Natural killer cell (primary cell): Measurements from ENCODE around the gene PLCB4. TPM values are rescaled to one million over a fixed set of nuclear protein-coding genes. Genes with fewer than 3 reads are reported as not detected.

Experiments used
- ATAC-seq, 3 donors: fragments of 150-1000 bp in 2 of 3; fragments of 200-7000 bp in 1 of 3; cut with Tn5 transposase; 1 replicate in 1 of 3; 2 replicates in 2 of 3; pipeline ENCODE4 v1.10.0; 2021; ENCODE audit warnings: mild to moderate bottlenecking in 2 of 3, moderate library complexity in 2 of 3
- DNase-seq, 2 donors: peaks; one replicate each; pipeline versions ENCODE4 v3.0.0 to v3.0.0-alpha.2; 2013 to 2021; ENCODE audit warnings: mixed read lengths in 1 of 2
- H3K27ac ChIP-seq: one replicate; pipeline ENCODE4 v1.5.1; 2013; ENCODE audit warnings: mild to moderate bottlenecking, low read length
- H3K27me3 ChIP-seq: one replicate; pipeline ENCODE4 v1.6.1; 2013; ENCODE audit warnings: low read length; ENCODE audit not compliant: control insufficient read depth, insufficient read depth
- H3K36me3 ChIP-seq: one replicate; pipeline ENCODE4 v1.6.1; 2013; ENCODE audit warnings: low read length; ENCODE audit not compliant: control insufficient read depth, insufficient read depth
- H3K4me1 ChIP-seq: one replicate; pipeline ENCODE4 v1.6.1; 2013; ENCODE audit warnings: low read length; ENCODE audit not compliant: control insufficient read depth, insufficient read depth
- H3K4me3 ChIP-seq: one replicate; pipeline ENCODE4 v1.5.1; 2013; ENCODE audit warnings: low read length
- H3K9me3 ChIP-seq: one replicate; pipeline ENCODE4 v1.6.1; 2013; ENCODE audit warnings: low read length; ENCODE audit not compliant: control insufficient read depth, insufficient read depth
- H3K27ac Mint-ChIP-seq, 2 donors: one replicate each; pipeline ENCODE4 v1.8.0; 2022; ENCODE audit warnings: mild to moderate bottlenecking in 2 of 2, mixed read lengths in 2 of 2, moderate library complexity in 1 of 2
- H3K27me3 Mint-ChIP-seq, 2 donors: one replicate each; pipeline ENCODE4 v1.8.0; 2022; ENCODE audit warnings: low read depth in 2 of 2, mixed read lengths in 2 of 2
- H3K36me3 Mint-ChIP-seq: one replicate; pipeline ENCODE4 v1.8.0; 2022; ENCODE audit warnings: mixed read lengths
- H3K4me1 Mint-ChIP-seq, 2 donors: one replicate each; pipeline ENCODE4 v1.8.0; 2022; ENCODE audit warnings: mixed read lengths in 2 of 2
- H3K4me3 Mint-ChIP-seq: one replicate; pipeline ENCODE4 v1.8.0; 2022; ENCODE audit warnings: mild to moderate bottlenecking, moderate library complexity, mixed read lengths
- H3K9me3 Mint-ChIP-seq, 2 donors: one replicate each; pipeline ENCODE4 v1.8.0; 2022; ENCODE audit warnings: mixed read lengths in 2 of 2
- WGBS: methylation state at CpG from one replicate; pipeline ENCODE4 v1.1.7; 2013; ENCODE audit warnings: missing lambda C conversion rate; ENCODE audit not compliant: insufficient coverage; 5-methylcytosine and 5-hydroxymethylcytosine counted together
- intact Hi-C: fragments of 100-400 bp; cut with micrococcal nuclease; formaldehyde crosslinking; loops from one replicate; pipeline ENCODE4 v1.14.2; 2022
- total RNA-seq, 4 donors: library from RNA; stranded (reverse); fragments of 120-200 nt in 1 of 4; gene quantifications; one replicate each; pipeline versions ENCODE4 v1.2.3 to v1.2.4, GENCODE V29; 2013 to 2022
- TF ChIP-seq, protein P1 (sequence below): fragments of 200-600 bp; IDR thresholded peaks from one replicate; pipeline ENCODE4 v1.8.0; 2022; ENCODE audit warnings: antibody characterized with exemption

The PLCB4 gene
- total RNA-seq, 3 donors from 2014 or later (not counting 1 experiment from before 2014, with no cell fraction given): 0.05 to 0.40 TPM; not detected in 1

DNA sequence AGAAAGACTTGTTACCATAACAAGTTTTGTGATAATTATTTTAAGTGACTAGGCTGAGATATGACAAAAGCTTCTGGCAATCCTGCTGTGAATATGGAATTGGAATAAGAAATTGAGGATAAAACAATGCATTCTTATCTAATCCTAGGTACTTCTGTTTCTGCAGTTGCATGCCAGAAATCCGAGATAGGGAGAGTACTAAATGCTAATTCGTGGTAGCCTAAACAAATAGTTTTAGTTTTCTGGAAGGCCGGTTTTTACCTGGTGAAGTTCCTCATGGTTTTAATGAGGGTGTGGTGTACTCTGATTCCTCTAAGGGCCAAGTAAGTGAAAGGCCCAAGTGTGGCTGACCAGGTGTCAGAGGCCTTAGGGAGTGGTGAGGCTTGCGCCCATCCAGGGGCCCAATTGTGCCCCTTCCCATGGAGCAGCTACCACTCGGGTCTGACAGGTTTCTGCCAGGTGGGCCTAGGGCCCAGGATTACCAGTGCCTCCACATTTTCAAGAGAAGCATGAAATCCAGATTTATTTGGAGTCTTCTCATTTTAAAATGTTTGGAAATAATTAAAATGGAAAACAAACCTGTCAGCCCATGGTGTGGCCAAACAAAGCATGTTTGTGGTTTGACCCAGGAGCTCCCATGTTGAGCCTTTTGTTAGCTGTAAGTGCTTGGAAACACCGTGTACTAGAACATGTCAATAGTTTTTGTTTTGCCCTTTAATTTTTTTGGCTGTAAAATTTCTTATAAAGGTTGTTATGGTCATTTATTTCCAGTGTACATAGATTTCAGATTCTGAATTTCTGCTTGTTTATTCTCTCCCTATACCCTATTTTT lies 6.6 kb downstream of the PLCB4 start:
- H3K9me3 Mint-ChIP-seq: no peaks in the 10 kb centered on the region
- H3K27me3 Mint-ChIP-seq: peaks cover 2 to 8% of the 10 kb centered on the region in 2 donors
- H3K27me3 ChIP-seq: no peaks in the 10 kb centered on the region
- intact Hi-C loops: no loop called here
- no peaks in the 10 kb centered on the region for H3K36me3 Mint-ChIP-seq
- no peak overlapping the region for H3K4me3 ChIP-seq
- H3K9me3 ChIP-seq: no peaks in the 10 kb centered on the region
- H3K27ac ChIP-seq: no peak overlapping the region
- H3K4me1 Mint-ChIP-seq: no peaks in the 10 kb centered on the region
- 93% methylated on average over 6 of the region's 6 CpGs for WGBS
- no peaks in the 10 kb centered on the region for H3K4me1 ChIP-seq
- no peak for DNase-seq
- ATAC-seq: no peak
- no peaks in the 10 kb centered on the region for H3K36me3 ChIP-seq
- TF ChIP-seq, protein P1, sequence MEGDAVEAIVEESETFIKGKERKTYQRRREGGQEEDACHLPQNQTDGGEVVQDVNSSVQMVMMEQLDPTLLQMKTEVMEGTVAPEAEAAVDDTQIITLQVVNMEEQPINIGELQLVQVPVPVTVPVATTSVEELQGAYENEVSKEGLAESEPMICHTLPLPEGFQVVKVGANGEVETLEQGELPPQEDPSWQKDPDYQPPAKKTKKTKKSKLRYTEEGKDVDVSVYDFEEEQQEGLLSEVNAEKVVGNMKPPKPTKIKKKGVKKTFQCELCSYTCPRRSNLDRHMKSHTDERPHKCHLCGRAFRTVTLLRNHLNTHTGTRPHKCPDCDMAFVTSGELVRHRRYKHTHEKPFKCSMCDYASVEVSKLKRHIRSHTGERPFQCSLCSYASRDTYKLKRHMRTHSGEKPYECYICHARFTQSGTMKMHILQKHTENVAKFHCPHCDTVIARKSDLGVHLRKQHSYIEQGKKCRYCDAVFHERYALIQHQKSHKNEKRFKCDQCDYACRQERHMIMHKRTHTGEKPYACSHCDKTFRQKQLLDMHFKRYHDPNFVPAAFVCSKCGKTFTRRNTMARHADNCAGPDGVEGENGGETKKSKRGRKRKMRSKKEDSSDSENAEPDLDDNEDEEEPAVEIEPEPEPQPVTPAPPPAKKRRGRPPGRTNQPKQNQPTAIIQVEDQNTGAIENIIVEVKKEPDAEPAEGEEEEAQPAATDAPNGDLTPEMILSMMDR: no peak
- no peak overlapping the region for H3K27ac Mint-ChIP-seq
- no peak overlapping the region for H3K4me3 Mint-ChIP-seq

DNA sequence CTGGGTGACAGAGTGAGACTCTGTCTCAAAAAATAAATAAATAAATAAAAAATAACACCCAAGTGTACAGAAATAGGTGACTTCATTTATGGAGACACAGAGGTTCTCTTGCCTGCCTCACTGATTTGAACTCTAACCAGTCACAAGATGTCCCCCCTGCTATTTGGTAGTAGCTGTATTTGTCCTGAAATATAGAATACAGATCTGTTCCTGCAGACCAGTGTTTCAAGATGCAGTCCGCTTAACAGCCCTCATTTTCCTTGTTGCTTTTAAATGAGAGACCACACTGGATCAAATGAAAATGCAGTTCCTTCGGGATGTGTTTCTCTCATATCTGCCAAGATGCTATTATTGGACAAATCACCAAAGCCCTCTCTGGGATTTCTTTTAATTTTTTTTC lies 7.6 kb downstream of the PLCB4 start:
- Histone ChIP-seq H3K4me3 (no peak overlapping the region), H3K36me3 (no peaks in the 10 kb centered on the region), H3K4me1 (no peaks in the 10 kb centered on the region), H3K27ac (no peak overlapping the region), H3K9me3 (no peaks in the 10 kb centered on the region), H3K27me3 (no peaks in the 10 kb centered on the region)
- H3K9me3 Mint-ChIP-seq: peaks cover 2 to 3% of the 10 kb centered on the region in 2 donors
- TF ChIP-seq, protein P1: no peak
- H3K27ac Mint-ChIP-seq: no peak overlapping the region
- H3K27me3 Mint-ChIP-seq: peaks cover 0 to 5% of the 10 kb centered on the region in 2 donors
- no peak for DNase-seq
- H3K36me3 Mint-ChIP-seq: no peaks in the 10 kb centered on the region
- H3K4me3 Mint-ChIP-seq: no peak overlapping the region
- intact Hi-C loops: no loop called here
- 80% methylated on average over 2 of the region's 2 CpGs for WGBS
- no peak for ATAC-seq
- no peaks in the 10 kb centered on the region for H3K4me1 Mint-ChIP-seq

DNA sequence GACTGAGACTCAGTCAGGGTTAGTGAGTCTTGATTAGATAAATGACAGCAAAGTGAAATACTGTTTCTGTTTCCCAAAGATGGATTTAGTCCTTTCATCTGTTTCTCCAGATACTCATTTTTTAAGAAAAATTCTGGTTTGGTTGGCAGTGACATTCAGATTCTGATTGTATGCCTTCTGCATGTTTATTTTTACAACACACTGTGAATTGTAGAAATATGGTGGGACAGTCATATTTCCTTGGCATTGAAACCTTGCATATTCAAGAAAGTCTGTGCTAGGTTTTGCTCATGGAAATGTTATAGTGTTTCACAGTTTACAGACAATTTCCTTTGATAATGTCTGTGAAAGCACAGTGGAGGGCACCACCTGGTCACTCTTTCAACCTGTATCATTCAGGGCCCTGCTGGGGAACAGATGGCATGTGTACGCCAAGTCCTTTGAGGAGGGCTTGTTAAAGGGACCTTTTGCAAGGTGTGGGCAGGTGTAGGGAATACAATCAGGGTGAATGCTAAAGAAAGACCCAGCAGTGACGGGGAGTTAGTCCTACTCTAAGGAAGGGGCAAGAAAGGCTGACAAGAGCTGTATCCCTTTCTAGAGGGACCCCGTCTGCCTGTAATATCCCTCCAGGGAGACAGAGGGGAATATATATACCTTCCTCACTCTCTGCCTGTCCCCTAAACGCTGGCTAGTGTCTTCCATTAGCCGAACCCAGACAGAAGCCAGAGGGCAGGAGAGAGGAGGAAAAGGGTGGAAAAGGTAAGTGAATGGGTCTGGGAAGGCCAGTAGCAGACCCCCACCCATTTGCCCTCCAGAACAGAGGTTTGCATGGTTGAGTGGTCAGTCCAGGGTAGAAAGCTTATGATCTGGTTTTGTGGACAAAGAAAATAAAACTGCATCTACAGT lies 10.2 kb downstream of the PLCB4 start:
- H3K4me1 ChIP-seq: no peaks in the 10 kb centered on the region
- intact Hi-C loops: no loop called here
- H3K27ac ChIP-seq: no peak overlapping the region
- H3K36me3 ChIP-seq: no peaks in the 10 kb centered on the region
- no peaks in the 10 kb centered on the region for H3K36me3 Mint-ChIP-seq
- ATAC-seq (no peak), DNase-seq (no peak)
- WGBS: 95% methylated on average over 3 of the region's 5 CpGs
- no peaks in the 10 kb centered on the region for H3K9me3 ChIP-seq
- H3K27me3 ChIP-seq: no peaks in the 10 kb centered on the region
- H3K27me3 Mint-ChIP-seq: peaks cover 0 to 2% of the 10 kb centered on the region in 2 donors
- TF ChIP-seq, protein P1: no peak
- peaks cover 2 to 3% of the 10 kb centered on the region in 2 donors for H3K9me3 Mint-ChIP-seq
- no peak overlapping the region for H3K4me3 Mint-ChIP-seq
- H3K4me3 ChIP-seq: no peak overlapping the region
- no peaks in the 10 kb centered on the region for H3K4me1 Mint-ChIP-seq
- no peak overlapping the region for H3K27ac Mint-ChIP-seq
